Measurements from ENCODE around the gene MET. TPM values are rescaled to one million over a fixed set of nuclear protein-coding genes. Genes with fewer than 3 reads are reported as not detected.

Gene MET
- total and polyA plus RNA-seq, 2 of the 13 experiments (the other 11 are each of a cell fraction or from before 2014, with no cell fraction given), result 21.8 to 31.5 TPM

- H3K4me2 ChIP-seq (ENCODE audit: low read depth, low read length), result no peak overlapping the region
- 97% methylated on average over 1 of the region's 1 CpG for WGBS (ENCODE audit: low lambda C conversion rate)
- H4K20me1 ChIP-seq (ENCODE audit: insufficient read depth, low read length), result no peaks in the 10 kb centered on the region; the same call in 1 of the 2 replicates
- no TSS peak for BruUV-seq (replicated peaks)
- in situ Hi-C loops (cut with HindIII; ENCODE audit: extremely low pct_ligation_motif_present, low pct_unique_long_range_greater_than_20kb), result no loop called here
- intact Hi-C loops (cut with micrococcal nuclease; ENCODE audit: unreplicated experiment), result no loop called here
- TF ChIP-seq RELA (CRISPR knock-in tag; IDR thresholded peaks at IDR 0.05), result no peak
- TF ChIP-seq, protein P1, sequence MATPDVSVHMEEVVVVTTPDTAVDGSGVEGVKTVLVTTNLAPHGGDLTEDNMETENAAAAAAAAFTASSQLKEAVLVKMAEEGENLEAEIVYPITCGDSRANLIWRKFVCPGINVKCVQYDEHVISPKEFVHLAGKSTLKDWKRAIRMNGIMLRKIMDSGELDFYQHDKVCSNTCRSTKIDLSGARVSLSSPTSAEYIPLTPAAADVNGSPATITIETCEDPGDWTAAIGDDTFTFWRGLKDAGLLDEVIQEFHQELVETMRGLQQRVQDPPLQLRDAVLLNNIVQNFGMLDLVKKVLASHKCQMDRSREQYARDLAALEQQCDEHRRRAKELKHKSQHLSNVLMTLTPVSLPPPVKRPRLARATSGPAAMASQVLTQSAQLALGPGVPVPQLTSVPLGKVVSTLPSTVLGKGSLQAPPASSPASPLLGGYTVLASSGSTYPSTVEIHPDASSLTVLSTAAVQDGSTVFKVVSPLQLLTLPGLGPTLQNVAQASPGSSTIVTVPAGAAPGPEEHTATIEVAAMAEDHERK (CRISPR knock-in tag; IDR thresholded peaks at IDR 0.05; ENCODE audit: low read depth), result no peak
- TF ChIP-seq ZNF30 (CRISPR knock-in tag; IDR thresholded peaks at IDR 0.05), result no peak
- no peak for TF ChIP-seq SRSF9 (IDR thresholded peaks at IDR 0.05; ENCODE audit: borderline replicate concordance, insufficient read depth, low read depth, low read length, poor library complexity, severe bottlenecking)
- TF ChIP-seq BATF2 (CRISPR knock-in tag; IDR thresholded peaks at IDR 0.05), result no peak
- no peak for TF ChIP-seq ZNF569 (CRISPR knock-in tag; IDR thresholded peaks at IDR 0.05; ENCODE audit: borderline replicate concordance)
- TF ChIP-seq ZNF451 (CRISPR knock-in tag; IDR thresholded peaks at IDR 0.05), result no peak
- no peak for TF ChIP-seq SALL1 (CRISPR knock-in tag; IDR thresholded peaks at IDR 0.05)
- TF ChIP-seq ZNF264 (CRISPR knock-in tag; IDR thresholded peaks at IDR 0.05), result no peak
- no peak for TF ChIP-seq ZBTB14 (CRISPR knock-in tag; IDR thresholded peaks at IDR 0.05)
- no peak for TF ChIP-seq MIER3 (CRISPR knock-in tag; IDR thresholded peaks at IDR 0.05; ENCODE audit: borderline replicate concordance)
- TF ChIP-seq ZNF761 (CRISPR knock-in tag; conservative IDR thresholded peaks at IDR 0.05), result no peak
- no peak for TF ChIP-seq NFE2 (CRISPR knock-in tag; IDR thresholded peaks at IDR 0.05)
- no peak for TF ChIP-seq DNMT1 (CRISPR knock-in tag; IDR thresholded peaks at IDR 0.05)
- TF ChIP-seq CREM (IDR thresholded peaks at IDR 0.05), result no peak
- no peak for TF ChIP-seq CREM (CRISPR knock-in tag; IDR thresholded peaks at IDR 0.05)
- no peak for TF ChIP-seq NFYC (CRISPR knock-in tag; IDR thresholded peaks at IDR 0.05)
- H3K9ac ChIP-seq (ENCODE audit: insufficient read depth, low read depth, low read length), result no peak overlapping the region
- FAIRE-seq (no peak), DNase-seq (ENCODE audit: low spot score) (no peak), ATAC-seq (no peak)
- H3K9me3 ChIP-seq (ENCODE audit: low read length), result no peaks in the 10 kb centered on the region
- no peak overlapping the region for H3K27ac ChIP-seq (ENCODE audit: extremely low read length, insufficient read depth, low read length)
- H3K36me3 ChIP-seq (replicated peaks in 1 of 2; ENCODE audit: control insufficient read depth in 1 of 2, insufficient read depth in 2 of 2, low read length in 2 of 2), result no peaks in the 10 kb centered on the region; a peak in 1 of 5 replicates
- POLR2A ChIA-PET, result no interaction called here
- peaks cover 56% of the 10 kb centered on the region for H3K79me2 ChIP-seq (ENCODE audit: insufficient read depth, low read length)
- no peak overlapping the region for H3K4me3 ChIP-seq (replicated peaks in 1 of 3; ENCODE audit: insufficient read depth in 1 of 3, low read depth in 2 of 3, low read length in 3 of 3)
- H3K4me1 ChIP-seq (ENCODE audit: insufficient read depth, low read length), result peaks cover 18% of the 10 kb centered on the region
- H3K27me3 ChIP-seq (ENCODE audit: control insufficient read depth in 1 of 2, insufficient read depth in 2 of 2, low read length in 2 of 2), result no peaks in the 10 kb centered on the region
- CTCF ChIA-PET (ENCODE audit: low intra/inter-chr PET ratio, low total read pairs), result no interaction called here
- no peak overlapping the region for H2AFZ ChIP-seq (ENCODE audit: low read length)
These were observed 6.8 kb downstream of the MET start for GRCh38 chr7:116678780-116679179.

Data from HepG2 (cell line).